ENCODE measurements around the gene TBC1D22A. TPM values are rescaled to one million over a fixed set of nuclear protein-coding genes. Genes with fewer than 3 reads are reported as not detected.

Gene TBC1D22A
- total RNA-seq, 6 experiments from 2014 or later: 20.4 to 24.1 (median 22.2) TPM

GRCh38 chr22:46828323-46828900 lies 66.0 kb downstream of the TBC1D22A start:
- TF ChIP-seq CTCF (IDR thresholded peaks at IDR 0.05): no peak
- H3K36me3 Mint-ChIP-seq (ENCODE audit: low read depth): peaks cover 7% of the 10 kb centered on the region
- H3K4me1 Mint-ChIP-seq (ENCODE audit: low read depth): peaks cover 56% of the 10 kb centered on the region
- peak overlapping the region; percentile 75 for H3K4me3 Mint-ChIP-seq
- H3K9me3 Mint-ChIP-seq: no peaks in the 10 kb centered on the region
- H3K27ac Mint-ChIP-seq: peak overlapping the region; percentile 92
- peaks cover 4% of the 10 kb centered on the region; the same call in 1 of the 2 replicates for H3K27me3 Mint-ChIP-seq (ENCODE audit: insufficient read depth)
- no peak for DNase-seq

- H3K9me3 Mint-ChIP-seq: no peaks in the 10 kb centered on the region
- peaks cover 1% of the 10 kb centered on the region; the same call in 1 of the 2 replicates for H3K27me3 Mint-ChIP-seq (ENCODE audit: insufficient read depth)
- H3K4me1 Mint-ChIP-seq (ENCODE audit: low read depth): peaks cover 55% of the 10 kb centered on the region
- peaks cover 10% of the 10 kb centered on the region for H3K36me3 Mint-ChIP-seq (ENCODE audit: low read depth)
- TF ChIP-seq CTCF (IDR thresholded peaks at IDR 0.05): no peak
- peak; percentile 89 for DNase-seq
- peak overlapping the region; percentile 92 for H3K27ac Mint-ChIP-seq
- H3K4me3 Mint-ChIP-seq: peak overlapping the region; percentile 77
Observed at GRCh38 chr22:46829117-46829891, 66.9 kb downstream of the TBC1D22A start.

DNA sequence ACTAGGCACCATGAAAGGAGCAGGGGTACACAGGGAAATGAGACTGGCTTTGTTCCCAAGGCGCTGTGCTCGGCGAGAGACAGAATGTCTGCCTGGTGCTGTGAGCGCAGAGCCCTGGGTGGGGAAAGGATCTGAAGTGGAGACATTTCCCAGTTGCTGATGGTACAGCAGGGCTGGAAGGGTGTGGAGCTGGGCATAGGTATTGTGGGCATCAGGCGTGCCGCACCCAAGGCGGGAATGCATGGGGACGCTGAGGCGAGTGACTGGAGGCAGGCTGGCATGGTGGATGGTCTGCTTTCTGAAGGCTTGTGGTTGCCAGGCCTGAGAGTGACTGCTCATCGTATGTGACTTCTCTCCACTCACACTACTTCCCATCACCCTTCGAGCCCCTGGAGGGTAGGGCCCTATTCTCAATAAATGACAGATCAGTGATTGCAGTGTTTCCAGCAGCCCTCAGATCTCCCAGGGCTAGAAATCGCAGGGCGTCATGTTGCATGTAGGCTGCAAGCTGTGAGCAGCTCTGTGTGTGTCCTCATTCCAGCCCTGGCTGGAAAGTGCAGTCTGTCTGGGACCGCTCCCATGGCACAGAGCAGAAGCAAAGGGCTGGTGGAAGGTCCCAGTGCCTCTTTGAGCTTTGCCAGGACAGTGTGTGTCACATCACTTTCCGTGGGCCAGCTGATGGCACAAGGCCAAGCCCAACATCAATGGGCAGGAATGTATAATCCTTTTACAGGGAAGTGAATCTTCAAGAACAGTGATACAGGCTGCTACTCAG lies 67.7 kb downstream of the TBC1D22A start:
- H3K9me3 Mint-ChIP-seq: peaks cover 6% of the 10 kb centered on the region
- peaks cover 49% of the 10 kb centered on the region for H3K4me1 Mint-ChIP-seq (ENCODE audit: low read depth)
- peak overlapping the region; percentile 92 for H3K27ac Mint-ChIP-seq
- peak overlapping the region; percentile 77 for H3K4me3 Mint-ChIP-seq
- peaks cover 16% of the 10 kb centered on the region for H3K36me3 Mint-ChIP-seq (ENCODE audit: low read depth)
- DNase-seq: peak; percentile 68
- peaks cover 1% of the 10 kb centered on the region; the same call in 1 of the 2 replicates for H3K27me3 Mint-ChIP-seq (ENCODE audit: insufficient read depth)
- TF ChIP-seq CTCF (IDR thresholded peaks at IDR 0.05): no peak

- TF ChIP-seq CTCF (IDR thresholded peaks at IDR 0.05): no peak
- Mint-ChIP-seq H3K36me3 (ENCODE audit: low read depth) (peaks cover 21% of the 10 kb centered on the region), H3K27ac (peak overlapping the region; percentile 92), H3K27me3 (ENCODE audit: insufficient read depth) (peaks cover 1% of the 10 kb centered on the region; the same call in 1 of the 2 replicates), H3K9me3 (peaks cover 13% of the 10 kb centered on the region), H3K4me1 (ENCODE audit: low read depth) (peaks cover 49% of the 10 kb centered on the region), H3K4me3 (peak overlapping the region; percentile 77)
- peak; percentile 19 for DNase-seq
Observed at GRCh38 chr22:46830841-46831240, 68.4 kb downstream of the TBC1D22A start.

DNA sequence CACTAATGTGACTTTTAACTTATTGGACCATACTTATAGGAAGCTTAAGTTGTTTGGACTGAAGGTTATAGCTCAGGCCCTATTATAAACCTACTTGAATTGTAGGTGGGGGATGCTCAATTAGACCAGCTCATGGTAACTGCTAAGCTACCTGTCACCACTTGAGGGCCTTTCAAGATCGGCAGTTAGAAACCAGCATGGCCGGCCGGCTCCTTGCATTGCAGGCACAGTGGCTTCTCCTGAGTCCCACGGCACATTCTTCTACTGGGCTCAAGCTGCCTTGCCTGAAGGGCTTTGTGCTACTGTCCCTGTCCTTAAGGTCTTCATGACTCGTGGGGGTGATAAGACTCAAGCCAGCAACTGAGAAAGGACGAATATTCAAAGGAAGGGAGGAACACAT lies 70.8 kb downstream of the TBC1D22A start:
- TF ChIP-seq CTCF (IDR thresholded peaks at IDR 0.05): peak; percentile 39; the same call in 1 of the 2 replicates
- no peak for DNase-seq
- Mint-ChIP-seq H3K4me1 (ENCODE audit: low read depth) (peaks cover 44% of the 10 kb centered on the region), H3K4me3 (no peak overlapping the region), H3K27ac (no peak overlapping the region), H3K27me3 (ENCODE audit: insufficient read depth) (0 out of 2 replicates have a peak, but pooled peaks cover 1% of the 10 kb centered on the region), H3K36me3 (ENCODE audit: low read depth) (peaks cover 39% of the 10 kb centered on the region), H3K9me3 (peaks cover 21% of the 10 kb centered on the region)

Data from HFFc6 (cell line).